ENCODE results near the gene SYNGR2. TPM values are rescaled to one million over a fixed set of nuclear protein-coding genes. Genes with fewer than 3 reads are reported as not detected.

The SYNGR2 gene
- total and polyA plus RNA-seq, 7 donors = 14.7 to 280 (median 23.5) TPM

DNA sequence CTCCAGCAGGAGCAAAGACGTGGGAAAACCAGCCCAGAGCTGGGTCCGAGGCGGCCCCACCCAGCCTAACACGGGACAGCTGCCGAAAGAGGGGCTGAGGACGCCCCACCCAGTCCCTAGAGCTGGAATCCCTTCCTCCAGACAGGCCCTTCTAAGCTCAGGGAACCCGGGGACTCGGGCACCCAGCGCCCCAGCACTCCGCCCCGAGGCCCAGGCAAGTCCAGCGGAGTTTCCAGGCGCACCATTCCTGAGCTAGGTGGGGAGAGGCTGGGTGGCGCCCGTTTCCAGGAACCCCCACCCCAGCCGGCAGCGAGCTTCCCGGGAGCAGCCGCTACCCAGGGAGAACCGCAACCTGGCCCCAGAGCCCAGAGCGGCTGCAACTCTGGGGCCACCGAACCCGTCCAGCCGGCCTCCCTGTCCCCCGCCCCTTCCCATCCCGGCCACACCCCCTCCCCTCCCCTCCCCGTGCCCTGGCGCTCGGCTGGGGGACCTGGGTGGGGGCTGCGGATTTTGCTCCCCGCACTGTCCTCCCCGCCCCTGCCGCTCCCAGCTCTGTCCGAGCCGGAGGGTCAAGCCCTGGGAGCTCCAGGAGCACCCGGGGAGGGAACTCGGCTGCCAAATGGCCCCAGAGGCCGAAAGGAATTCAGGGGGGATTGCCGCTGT is 40.4 kb upstream of the SYNGR2 start:
- 0 to 2% methylated on average over 39 of the region's 39 CpGs for WGBS, 2 donors
- Histone ChIP-seq H3K4me1 (peaks cover 0 to 53% (median 48%) of the 10 kb centered on the region in 4 donors), H3K9me3 (no peaks in the 10 kb centered on the region), H3K27ac (peak overlapping the region; percentile 72 to 79 (median 76)), H3K36me3 (peaks cover 0 to 5% (median 0%) of the 10 kb centered on the region in 4 donors), H3K4me3 (peak overlapping the region; percentile 35 to 61 (median 57)), H3K27me3 (peaks cover 26 to 69% (median 53%) of the 10 kb centered on the region in 3 donors)
- peak; percentile 65 for DNase-seq
- intact Hi-C loops (cut with DNase I) = no loop called here
- TF ChIP-seq EP300 (IDR thresholded peaks at IDR 0.05) = no peak
- TF ChIP-seq POLR2AphosphoS5 (IDR thresholded peaks at IDR 0.05) = no peak
- TF ChIP-seq, protein P1, sequence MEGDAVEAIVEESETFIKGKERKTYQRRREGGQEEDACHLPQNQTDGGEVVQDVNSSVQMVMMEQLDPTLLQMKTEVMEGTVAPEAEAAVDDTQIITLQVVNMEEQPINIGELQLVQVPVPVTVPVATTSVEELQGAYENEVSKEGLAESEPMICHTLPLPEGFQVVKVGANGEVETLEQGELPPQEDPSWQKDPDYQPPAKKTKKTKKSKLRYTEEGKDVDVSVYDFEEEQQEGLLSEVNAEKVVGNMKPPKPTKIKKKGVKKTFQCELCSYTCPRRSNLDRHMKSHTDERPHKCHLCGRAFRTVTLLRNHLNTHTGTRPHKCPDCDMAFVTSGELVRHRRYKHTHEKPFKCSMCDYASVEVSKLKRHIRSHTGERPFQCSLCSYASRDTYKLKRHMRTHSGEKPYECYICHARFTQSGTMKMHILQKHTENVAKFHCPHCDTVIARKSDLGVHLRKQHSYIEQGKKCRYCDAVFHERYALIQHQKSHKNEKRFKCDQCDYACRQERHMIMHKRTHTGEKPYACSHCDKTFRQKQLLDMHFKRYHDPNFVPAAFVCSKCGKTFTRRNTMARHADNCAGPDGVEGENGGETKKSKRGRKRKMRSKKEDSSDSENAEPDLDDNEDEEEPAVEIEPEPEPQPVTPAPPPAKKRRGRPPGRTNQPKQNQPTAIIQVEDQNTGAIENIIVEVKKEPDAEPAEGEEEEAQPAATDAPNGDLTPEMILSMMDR (IDR thresholded peaks at IDR 0.05) = no peak
- TF ChIP-seq POLR2A (IDR thresholded peaks at IDR 0.05) = no peak

DNA sequence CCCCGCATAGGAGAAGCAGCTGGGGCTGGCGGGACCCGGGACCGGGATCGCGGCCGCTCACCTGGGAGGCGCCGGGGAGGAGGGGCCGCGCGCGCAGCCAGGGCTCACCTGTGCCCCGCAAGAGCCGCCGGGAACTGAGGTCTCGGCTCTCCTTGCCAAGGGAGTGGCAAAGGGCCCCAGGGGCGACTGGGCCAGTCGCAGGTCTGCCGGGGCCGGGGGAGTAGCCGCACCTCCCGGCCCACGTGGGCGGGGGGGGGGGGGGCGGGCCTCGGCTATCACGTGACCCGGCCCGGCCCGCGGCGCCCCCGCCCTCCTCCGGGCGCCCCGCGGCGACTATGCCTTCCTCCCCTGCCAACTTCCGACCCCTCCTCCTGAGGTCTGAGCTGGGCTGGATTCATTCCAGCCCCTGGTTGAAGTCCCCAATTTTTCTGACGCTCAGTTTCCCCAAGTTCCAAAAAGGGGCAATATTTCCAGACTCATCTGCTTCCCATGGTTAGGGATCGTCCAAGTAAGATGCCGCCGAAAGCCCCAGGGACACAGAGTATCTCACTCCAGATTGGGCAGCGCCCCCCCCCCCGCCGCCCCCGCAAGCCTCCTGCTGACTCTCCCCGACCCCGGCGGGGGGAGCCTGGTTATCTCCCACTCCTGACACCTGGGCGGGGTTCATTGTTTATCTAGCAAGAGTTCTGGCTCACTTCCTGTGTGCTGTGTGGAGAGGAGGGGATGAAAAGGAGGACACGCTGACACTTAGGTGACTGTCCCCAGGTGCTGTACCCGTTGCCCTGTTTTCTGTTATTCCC is 39.6 kb upstream of the SYNGR2 start, which contains the start of gene TMC6:
TSS of gene TMC6 (minus strand) at position 205 of the 800 bp plus-strand sequence. CDS start 1,923 bp downstream, outside the sequence.
- Histone ChIP-seq H3K4me1 (peaks cover 0 to 53% (median 48%) of the 10 kb centered on the region in 4 donors), H3K9me3 (no peaks in the 10 kb centered on the region), H3K27ac (peak within 1 kb of the TSS; percentile 72 to 79 (median 76)), H3K27me3 (peaks cover 26 to 69% (median 56%) of the 10 kb centered on the region in 3 donors), H3K36me3 (peaks cover 0 to 5% (median 0%) of the 10 kb centered on the region in 4 donors), H3K4me3 (peak within 1 kb of the TSS; percentile 35 to 61 (median 57))
- TF ChIP-seq POLR2A (IDR thresholded peaks at IDR 0.05) (peak in 1 of 2 donors; percentile 23), POLR2AphosphoS5 (IDR thresholded peaks at IDR 0.05) (peak in 3 of 4 donors; percentile 14 to 70 (median 66)), EP300 (IDR thresholded peaks at IDR 0.05) (no peak)
- TF ChIP-seq, protein P1 (IDR thresholded peaks at IDR 0.05) = no peak
- 2% methylated on average over 54 of the region's 54 CpGs for WGBS, 2 donors
- intact Hi-C loops (cut with DNase I) = no loop called here
- DNase-seq = peak; percentile 66

DNA sequence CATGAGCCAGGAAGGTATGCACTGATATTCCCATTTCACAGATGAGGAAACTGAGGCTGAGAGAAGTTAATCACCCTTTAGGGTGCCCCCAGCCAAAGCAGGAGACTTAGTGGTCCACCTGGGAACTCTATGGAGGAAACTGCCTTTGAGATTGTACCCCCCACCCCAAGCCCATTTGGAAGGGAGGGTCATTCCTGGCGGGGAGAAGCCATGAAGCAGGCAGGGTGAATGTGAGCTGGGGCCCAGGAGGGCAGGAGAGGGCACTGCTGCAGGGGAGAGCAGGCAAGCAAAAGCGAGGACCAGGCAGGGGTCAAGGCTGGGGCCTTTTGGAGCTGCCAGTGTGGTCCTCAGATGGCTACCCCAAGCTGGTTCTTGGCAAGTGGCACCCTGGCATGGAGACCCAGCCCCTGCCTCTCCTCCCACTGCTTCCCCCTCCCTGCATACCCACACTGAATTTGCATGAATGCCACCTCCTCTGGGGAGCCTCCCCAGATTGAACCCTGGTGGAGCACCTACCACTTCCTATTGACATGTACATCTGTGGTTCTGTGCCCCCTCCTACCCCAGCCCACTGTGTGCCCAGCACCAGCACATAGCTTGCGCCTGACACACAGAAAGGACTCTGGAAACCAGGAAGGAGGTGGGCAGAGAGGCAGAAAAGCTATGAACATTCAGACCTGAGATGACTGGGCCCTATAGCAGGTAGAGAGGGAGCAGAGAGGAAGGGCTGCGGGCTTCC is 38.9 kb upstream of the SYNGR2 start:
- 61 to 79% methylated on average over 4 of the region's 4 CpGs for WGBS, 2 donors
- Histone ChIP-seq H3K9me3 (no peaks in the 10 kb centered on the region), H3K4me3 (no peak overlapping the region), H3K27me3 (peaks cover 26 to 76% (median 63%) of the 10 kb centered on the region in 3 donors), H3K4me1 (peaks cover 0 to 53% (median 48%) of the 10 kb centered on the region in 4 donors), H3K36me3 (no peaks in the 10 kb centered on the region), H3K27ac (peak overlapping the region; percentile 25 to 79 (median 74))
- intact Hi-C loops (cut with DNase I) = no loop called here
- TF ChIP-seq POLR2A (IDR thresholded peaks at IDR 0.05) (no peak), POLR2AphosphoS5 (IDR thresholded peaks at IDR 0.05) (no peak), EP300 (IDR thresholded peaks at IDR 0.05) (no peak)
- TF ChIP-seq, protein P1 (IDR thresholded peaks at IDR 0.05) = no peak
- DNase-seq = no peak

DNA sequence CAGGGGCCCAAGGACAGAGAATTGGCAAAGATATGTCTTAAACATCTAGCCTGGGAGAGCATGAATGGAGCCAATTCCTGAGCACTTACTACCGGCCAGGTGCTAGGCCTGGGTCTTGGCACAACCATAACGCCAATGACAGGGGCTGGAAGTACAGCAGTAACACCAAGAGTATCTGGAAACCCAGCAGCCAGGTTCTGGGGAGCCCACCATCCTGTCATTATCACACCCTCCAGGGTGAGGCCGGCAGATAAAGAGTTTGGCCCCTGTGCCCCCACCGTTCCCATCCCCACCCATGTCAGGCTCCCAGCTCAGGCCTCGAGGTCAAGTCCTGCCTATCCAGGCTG is 38.3 kb upstream of the SYNGR2 start:
- Histone ChIP-seq H3K27ac (peak overlapping the region in 3 of 4 donors; percentile 25 to 44 (median 34)), H3K27me3 (peaks cover 26 to 81% (median 64%) of the 10 kb centered on the region in 3 donors), H3K4me3 (no peak overlapping the region), H3K36me3 (no peaks in the 10 kb centered on the region), H3K9me3 (no peaks in the 10 kb centered on the region), H3K4me1 (peaks cover 0 to 53% (median 48%) of the 10 kb centered on the region in 4 donors)
- TF ChIP-seq EP300 (IDR thresholded peaks at IDR 0.05) = no peak
- TF ChIP-seq POLR2A (IDR thresholded peaks at IDR 0.05) = no peak
- no peak for TF ChIP-seq POLR2AphosphoS5 (IDR thresholded peaks at IDR 0.05)
- TF ChIP-seq, protein P1 (IDR thresholded peaks at IDR 0.05) = no peak
- no peak for DNase-seq
- WGBS, 2 donors = 31 to 44% methylated on average over 5 of the region's 5 CpGs
- intact Hi-C loops (cut with DNase I) = no loop called here
